Endothelial cell of umbilical vein (primary cell): ENCODE results near the gene SGSM1.

Source experiments
- CTCF ChIP-seq, 2 donors: IDR thresholded peaks; 1 replicate in 1 of 2; 2 replicates in 1 of 2; pipeline ENCODE4 v1.5.1; 2011; ENCODE audit warnings: low read length in 2 of 2, mild to moderate bottlenecking in 2 of 2, moderate library complexity in 2 of 2, control low read depth in 1 of 2, inconsistent platforms in 1 of 2, low read depth in 1 of 2; ENCODE audit not compliant: insufficient read depth in 1 of 2; ENCODE audit errors: extremely low read depth in 1 of 2
- EZH2 ChIP-seq: IDR thresholded peaks from 2 replicates; pipeline ENCODE4 v1.6.1; 2012; ENCODE audit warnings: borderline replicate concordance, low read depth, mild to moderate bottlenecking, moderate library complexity, low read length, inconsistent platforms; ENCODE audit not compliant: severe bottlenecking
- POLR2A ChIP-seq: IDR thresholded peaks from 2 replicates; pipeline ENCODE4 v1.6.1; 2012; ENCODE audit warnings: low read depth, mild to moderate bottlenecking, control low read depth, low read length

DNA sequence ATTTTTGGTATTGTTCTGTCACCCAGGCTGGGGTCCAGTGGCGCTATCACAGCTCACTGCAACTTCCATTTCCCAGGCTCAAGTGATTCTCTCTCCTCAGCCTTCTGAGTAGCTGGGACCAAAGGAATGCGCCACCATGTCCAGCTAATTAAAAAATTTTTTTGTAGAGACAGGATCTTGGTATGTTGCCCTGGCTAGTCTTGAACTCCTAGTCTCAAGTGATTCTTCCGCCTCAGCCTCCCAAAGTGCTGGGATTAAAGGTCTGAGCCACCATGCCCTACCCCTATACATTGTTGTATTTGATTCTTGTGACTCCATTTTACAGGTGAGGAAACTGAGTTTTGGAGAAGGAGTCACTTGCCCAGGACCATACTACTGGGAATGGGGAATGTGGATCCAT lies 158.4 kb downstream of the SGSM1 start:
- TF ChIP-seq CTCF (IDR thresholded peaks at IDR 0.05; ENCODE audit: extremely low read depth in 1 of 2, insufficient read depth in 1 of 2, low read depth in 1 of 2, low read length in 2 of 2) = no peak
- TF ChIP-seq POLR2A = no peak
- TF ChIP-seq EZH2 = no peak
